HepG2 (cell line): ENCODE measurements around the gene LINC00237. TPM values are rescaled to one million over a fixed set of nuclear protein-coding genes. Genes with fewer than 3 reads are reported as not detected.

Experiments used
- ATAC-seq: fragments of 200-7000 bp; cut with Tn5 transposase; 3 replicates; pipeline ENCODE4 v1.9.1; 2020; ENCODE audit warnings: mild to moderate bottlenecking, moderate library complexity
- BruUV-seq: library from RNA; stranded (reverse); fragments of 400-500 nt; replicated peaks from 2 replicates; lab custom pipeline; 2021; lab: Mats Ljungman, UMichigan
- CTCF ChIA-PET: fragments of 300-600 bp; formaldehyde crosslinking; extraction: SDS; loops from one replicate; lab custom pipeline; 2021; ENCODE audit warnings: low total read pairs, inconsistent platforms, low intra/inter-chr PET ratio; lab: Yijun Ruan, JAX
- POLR2A ChIA-PET: fragments of 350-600 bp; sonication (Branson Sonifier 250); formaldehyde crosslinking; loops from one replicate; lab custom pipeline; 2020; ENCODE audit warnings: antibody characterized with exemption, inconsistent platforms; lab: Yijun Ruan, JAX
- DNase-seq: peaks from one replicate; pipeline ENCODE4 v3.0.0-alpha.2; 2015; ENCODE audit warnings: low spot score
- FAIRE-seq: peaks from 3 replicates; lab custom pipeline; 2011; peaks lifted over from hg19 to GRCh38; lab: Jason Lieb, UNC
- H2AFZ ChIP-seq: one replicate; pipeline ENCODE4 v1.6.1; 2011; ENCODE audit warnings: low read length, inconsistent platforms
- H3K27ac ChIP-seq: fragments of 300-600 bp; 3 replicates; pipeline ENCODE4 v1.8.0; 2011; ENCODE audit warnings: mixed run types, mild to moderate bottlenecking, mixed read lengths, low read length, inconsistent platforms; ENCODE audit not compliant: insufficient read depth; ENCODE audit errors: extremely low read length
- H3K27me3 ChIP-seq, 2 experiments: fragments of 200-600 bp in 1 of 2; 2 replicates in 1 of 2; 3 replicates in 1 of 2; pipeline versions ENCODE4 v1.6.0 to v1.8.0; 2011; ENCODE audit warnings: low read length in 2 of 2, mild to moderate bottlenecking in 2 of 2, moderate library complexity in 2 of 2, inconsistent platforms in 1 of 2; ENCODE audit not compliant: insufficient read depth in 2 of 2, control insufficient read depth in 1 of 2
- H3K36me3 ChIP-seq, 2 experiments: fragments of 200-600 bp in 1 of 2; replicated peaks in 1 of 2; 2 replicates in 1 of 2; 3 replicates in 1 of 2; pipeline versions ENCODE4 v1.5.1 to v1.8.0; 2011; ENCODE audit warnings: low read length in 2 of 2, inconsistent platforms in 1 of 2; ENCODE audit not compliant: insufficient read depth in 2 of 2, control insufficient read depth in 1 of 2
- H3K4me1 ChIP-seq: 2 replicates; pipeline ENCODE4 v1.5.1; 2012; ENCODE audit warnings: low read length, inconsistent platforms; ENCODE audit not compliant: insufficient read depth
- H3K4me2 ChIP-seq: 2 replicates; pipeline ENCODE4 v1.6.0; 2011; ENCODE audit warnings: low read depth, low read length, inconsistent platforms
- H3K4me3 ChIP-seq, 3 experiments: fragments of 200-600 bp in 1 of 3; sonication (generic), shearing (Covaris generic) in 1 of 3; replicated peaks in 1 of 3; 2 replicates each; pipeline ENCODE4 v1.5.1; 2011 to 2016; ENCODE audit warnings: low read length in 3 of 3, inconsistent platforms in 2 of 3, low read depth in 2 of 3, mild to moderate bottlenecking in 2 of 3, control low read depth in 1 of 3, mixed read lengths in 1 of 3; ENCODE audit not compliant: insufficient read depth in 1 of 3
- H3K79me2 ChIP-seq: one replicate; pipeline ENCODE4 v1.6.1; 2011; ENCODE audit warnings: low read length, inconsistent platforms; ENCODE audit not compliant: insufficient read depth
- H3K9ac ChIP-seq: 2 replicates; pipeline ENCODE4 v1.6.0; 2011; ENCODE audit warnings: mild to moderate bottlenecking, low read depth, low read length, inconsistent platforms; ENCODE audit not compliant: insufficient read depth
- H3K9me3 ChIP-seq: 2 replicates; pipeline ENCODE4 v1.5.1; 2012; ENCODE audit warnings: mild to moderate bottlenecking, low read length
- H4K20me1 ChIP-seq: 2 replicates; pipeline ENCODE4 v1.6.0; 2011; ENCODE audit warnings: inconsistent platforms, mild to moderate bottlenecking, low read length, moderate library complexity; ENCODE audit not compliant: insufficient read depth
- CHCHD3 ChIP-seq: sonication (generic); formaldehyde crosslinking; IDR thresholded peaks from 2 replicates; pipeline ENCODE4 v1.8.0; 2022; ENCODE audit warnings: mild to moderate bottlenecking, missing genetic modification reagents, moderate library complexity
- ELF4 ChIP-seq: sonication (generic); formaldehyde crosslinking; IDR thresholded peaks from 2 replicates; pipeline ENCODE4 v1.5.0; 2020; ENCODE audit warnings: missing genetic modification reagents, mild to moderate bottlenecking, moderate library complexity, borderline replicate concordance
- GFI1 ChIP-seq: sonication (generic); formaldehyde crosslinking; IDR thresholded peaks from 2 replicates; pipeline ENCODE4 v1.5.0; 2020; ENCODE audit warnings: missing genetic modification reagents, mild to moderate bottlenecking, borderline replicate concordance
- HOXD1 ChIP-seq: sonication (generic); formaldehyde crosslinking; IDR thresholded peaks from 2 replicates; pipeline ENCODE4 v1.5.0; 2020; ENCODE audit warnings: missing genetic modification reagents
- JUN ChIP-seq: sonication (generic); formaldehyde crosslinking; IDR thresholded peaks from 2 replicates; pipeline ENCODE4 v1.4.0; 2020; ENCODE audit warnings: mild to moderate bottlenecking, missing genetic modification reagents
- NCOR1 ChIP-seq: fragments of 200-600 bp; sonication (generic); IDR thresholded peaks from 2 replicates; pipeline ENCODE4 v1.7.0; 2017; ENCODE audit warnings: antibody characterized with exemption, low read length, borderline replicate concordance
- SCMH1 ChIP-seq: sonication (generic); formaldehyde crosslinking; IDR thresholded peaks from 2 replicates; pipeline ENCODE4 v1.9.0; 2021; ENCODE audit warnings: missing genetic modification reagents, mild to moderate bottlenecking, borderline replicate concordance
- ZXDC ChIP-seq: sonication (generic); formaldehyde crosslinking; IDR thresholded peaks from 2 replicates; pipeline ENCODE4 v1.5.0; 2020; ENCODE audit warnings: mild to moderate bottlenecking, missing genetic modification reagents
- WGBS: methylation state at CpG from one replicate; pipeline ENCODE4 v1.1.6; 2017; ENCODE audit warnings: low lambda C conversion rate; 5-methylcytosine and 5-hydroxymethylcytosine counted together
- in situ Hi-C: cut with HindIII; loops from 2 replicates; pipeline ENCODE4 v1.10.0; 2017; ENCODE audit warnings: low pct_unique_long_range_greater_than_20kb; ENCODE audit not compliant: extremely low pct_ligation_motif_present
- intact Hi-C: fragments of 100-400 bp; cut with micrococcal nuclease; formaldehyde crosslinking; loops from one replicate; pipeline ENCODE4 v1.10.0; 2022; ENCODE audit not compliant: unreplicated experiment
- polyA plus RNA-seq, 8 experiments: library from polyadenylated mRNA; depleted of rRNA in 3 of 8; stranded (reverse) in 7 of 8; unstranded in 1 of 8; fragments of >200 nt; fragmentation: Illumina TruSeq in 4 of 8; extraction: Trizol in 4 of 8; gene quantifications; 2 replicates each; pipeline versions ENCODE4 v1.2.1 to v1.2.3, GENCODE V29; 2011 to 2016; ENCODE audit warnings: low read depth in 4 of 8, missing spikeins in 1 of 8, mixed read lengths in 1 of 8; ENCODE audit not compliant: insufficient read depth in 1 of 8
- small RNA-seq, 3 experiments: library from RNA; depleted of rRNA; stranded (forward); fragments of <200 nt; gene quantifications; one replicate each; pipeline ENCODE3, GENCODE V24; 2012; ENCODE audit warnings: low read depth in 2 of 3, low replicate concordance in 1 of 3; ENCODE audit not compliant: insufficient read length in 3 of 3, insufficient read depth in 2 of 3
- total RNA-seq, 5 experiments: library from RNA; depleted of rRNA; stranded (reverse); fragments of >200 nt; fragmentation: Illumina TruSeq; extraction: Trizol; gene quantifications; 2 replicates each; pipeline ENCODE4 v1.2.3, GENCODE V29; 2016; ENCODE audit warnings: low read depth in 1 of 5

The LINC00237 gene
- total and polyA plus RNA-seq, 2 of the 13 experiments (the other 11 are each of a cell fraction or from before 2014, with no cell fraction given), result not detected

DNA sequence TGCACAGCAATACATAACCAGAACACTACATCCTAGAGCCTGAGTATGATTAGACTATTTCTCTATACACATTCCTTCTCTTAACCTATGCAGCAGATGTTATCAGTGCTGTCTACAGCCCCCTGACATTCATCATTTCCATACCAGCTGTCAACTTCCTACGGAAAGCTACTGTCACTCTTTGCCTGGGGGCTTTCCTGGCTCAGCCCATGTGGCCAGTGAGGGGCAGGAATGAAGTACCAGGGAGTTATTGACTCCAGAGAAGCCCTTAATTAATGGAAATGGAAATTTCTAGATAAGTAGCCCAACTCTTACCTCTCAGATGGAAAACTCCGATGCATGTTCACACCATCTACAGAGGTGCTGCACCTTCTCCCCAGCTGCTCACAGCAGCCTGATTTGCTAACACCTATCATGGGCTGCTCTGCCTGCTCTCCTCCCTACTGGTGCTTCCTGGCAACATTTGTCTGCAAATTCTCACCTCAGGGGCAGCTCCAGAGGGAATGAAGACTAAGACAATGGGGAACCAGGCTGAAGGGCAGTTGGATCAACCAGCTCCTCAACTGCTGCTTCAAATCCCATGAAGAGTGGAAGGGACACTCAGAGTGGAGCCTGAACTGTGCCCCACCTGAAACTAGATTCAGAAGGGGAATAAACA lies 59.6 kb downstream of the LINC00237 start:
- Histone ChIP-seq H3K4me2 (no peak overlapping the region), H3K27ac (no peak overlapping the region), H3K4me1 (peaks cover 39% of the 10 kb centered on the region), H4K20me1 (no peaks in the 10 kb centered on the region), H2AFZ (no peak overlapping the region), H3K9ac (no peak overlapping the region), H3K9me3 (no peaks in the 10 kb centered on the region), H3K4me3 (no peak overlapping the region), H3K36me3 (no peaks in the 10 kb centered on the region), H3K79me2 (no peaks in the 10 kb centered on the region), H3K27me3 (no peaks in the 10 kb centered on the region)
- in situ Hi-C loops (no loop called here), intact Hi-C loops (no loop called here)
- 60% methylated on average over 2 of the region's 2 CpGs for WGBS
- DNase-seq (no peak), FAIRE-seq (no peak), ATAC-seq (no peak)
- POLR2A ChIA-PET, result no interaction called here
- TF ChIP-seq NCOR1 (no peak), GFI1 (no peak), ELF4 (CRISPR knock-in tag) (no peak), JUN (CRISPR knock-in tag) (no peak), ZXDC (no peak), CHCHD3 (no peak), HOXD1 (CRISPR knock-in tag) (no peak), SCMH1 (CRISPR knock-in tag) (no peak)
- no TSS peak for BruUV-seq
- CTCF ChIA-PET, result no interaction called here

Small RNAs within 50 kb of the gene (small RNA-seq; reads per million reads assigned to genes)
- 0 reads per million in 3 experiments for gene RNA5SP477

Other genes starting within 250 kb of the LINC00237 start
- gene KIZ, start 19.7 kb upstream of the LINC00237 start, total RNA-seq (2016; rRNA removed; fragmentation: Illumina TruSeq; extraction: Trizol), result 46.3 and 55.6 TPM in 2 replicates
- 77.9 and 114 TPM in 2 replicates for gene KIZ, start 19.7 kb upstream of the LINC00237 start, polyA plus RNA-seq (2011; rRNA removed)
- gene XRN2, start 197.0 kb upstream of the LINC00237 start, total RNA-seq (2016; rRNA removed; fragmentation: Illumina TruSeq; extraction: Trizol), result 171 and 256 TPM in 2 replicates
- gene XRN2, start 197.0 kb upstream of the LINC00237 start, polyA plus RNA-seq (2011; rRNA removed), result 72.1 and 90.3 TPM in 2 replicates